GM23248 (cell line): ENCODE data around the gene DNPH1.

Source experiments
- EZH2 ChIP-seq: fragments of 200-600 bp; sonication (generic); IDR thresholded peaks from 2 replicates; pipeline ENCODE4 v1.6.1; 2018; ENCODE audit warnings: antibody characterized with exemption, mild to moderate bottlenecking; ENCODE audit not compliant: insufficient read depth, poor library complexity, severe bottlenecking
- EZH2phosphoT487 ChIP-seq: fragments of 200-600 bp; sonication (generic); IDR thresholded peaks from 2 replicates; pipeline ENCODE4 v1.6.1; 2018; ENCODE audit warnings: antibody characterized with exemption, moderate library complexity, mild to moderate bottlenecking, low read depth; ENCODE audit not compliant: insufficient read depth

GRCh38 chr6:43243664-43244321 is 14.5 kb upstream of the DNPH1 start:
- peak; percentile 44 for TF ChIP-seq EZH2
- 0 out of 2 replicates have a peak, but pooled peaks have one; percentile 45 for TF ChIP-seq EZH2phosphoT487
